Esophagus squamous epithelium (tissue), 4 donors: ENCODE data around the gene CCRL2.

ENCODE experiments used
- POLR2A ChIP-seq, 4 donors: fragments of 450-650 bp; IDR thresholded peaks; one replicate each; pipeline ENCODE4 v1.6.1; 2017; ENCODE audit warnings: antibody characterized with exemption in 4 of 4, mild to moderate bottlenecking in 4 of 4, moderate library complexity in 3 of 4
- TF ChIP-seq, protein P1 (sequence below), 6 experiments: fragments of 450-650 bp in 4 of 6; fragments of 200-600 bp in 2 of 6; sonication (generic) in 2 of 6; IDR thresholded peaks; one replicate each; pipeline ENCODE4 v1.5.1; 2016 to 2019; ENCODE audit warnings: antibody characterized with exemption in 6 of 6, mild to moderate bottlenecking in 4 of 6, moderate library complexity in 4 of 6

DNA sequence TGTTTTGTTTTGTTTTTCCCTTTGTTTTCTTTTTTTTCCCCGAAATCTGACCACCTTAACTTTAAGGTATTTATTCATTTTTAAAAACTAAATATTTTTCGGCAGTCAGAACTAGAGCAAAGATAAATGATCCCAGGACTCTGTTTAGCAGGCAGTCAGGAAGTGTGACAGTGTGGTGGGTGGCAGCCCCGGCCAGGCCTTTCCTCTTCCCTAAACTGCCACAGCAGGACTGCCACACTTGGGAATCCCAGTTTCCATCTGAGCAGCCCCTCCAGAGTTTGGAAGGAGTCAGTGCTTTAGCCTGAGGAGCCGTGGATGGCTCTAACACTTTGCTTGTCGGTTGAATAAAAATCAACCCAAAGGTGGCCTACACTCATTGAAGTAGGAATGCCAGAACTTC is 6.9 kb downstream of the CCRL2 start:
- TF ChIP-seq, protein P1, sequence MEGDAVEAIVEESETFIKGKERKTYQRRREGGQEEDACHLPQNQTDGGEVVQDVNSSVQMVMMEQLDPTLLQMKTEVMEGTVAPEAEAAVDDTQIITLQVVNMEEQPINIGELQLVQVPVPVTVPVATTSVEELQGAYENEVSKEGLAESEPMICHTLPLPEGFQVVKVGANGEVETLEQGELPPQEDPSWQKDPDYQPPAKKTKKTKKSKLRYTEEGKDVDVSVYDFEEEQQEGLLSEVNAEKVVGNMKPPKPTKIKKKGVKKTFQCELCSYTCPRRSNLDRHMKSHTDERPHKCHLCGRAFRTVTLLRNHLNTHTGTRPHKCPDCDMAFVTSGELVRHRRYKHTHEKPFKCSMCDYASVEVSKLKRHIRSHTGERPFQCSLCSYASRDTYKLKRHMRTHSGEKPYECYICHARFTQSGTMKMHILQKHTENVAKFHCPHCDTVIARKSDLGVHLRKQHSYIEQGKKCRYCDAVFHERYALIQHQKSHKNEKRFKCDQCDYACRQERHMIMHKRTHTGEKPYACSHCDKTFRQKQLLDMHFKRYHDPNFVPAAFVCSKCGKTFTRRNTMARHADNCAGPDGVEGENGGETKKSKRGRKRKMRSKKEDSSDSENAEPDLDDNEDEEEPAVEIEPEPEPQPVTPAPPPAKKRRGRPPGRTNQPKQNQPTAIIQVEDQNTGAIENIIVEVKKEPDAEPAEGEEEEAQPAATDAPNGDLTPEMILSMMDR (IDR thresholded peaks at IDR 0.05) = no peak
- no peak for TF ChIP-seq POLR2A (IDR thresholded peaks at IDR 0.05)
